HG02840 (cell line): Measurements from ENCODE around the gene SUPT20HL2.
"Not testable (repeated sequence)": the region's sequence is repeated elsewhere in the genome, so short reads cannot be mapped to it uniquely, and the experiment has no call there.

Experiments
- ATAC-seq: cut with Tn5 transposase; IDR thresholded peaks from one replicate; pipeline ENCODE4 v1.9.1; 2021; ENCODE audit warnings: mild to moderate bottlenecking, moderate library complexity, moderate number of reproducible peaks; ENCODE audit not compliant: unreplicated experiment, low FRiP score

The SUPT20HL2 gene

DNA sequence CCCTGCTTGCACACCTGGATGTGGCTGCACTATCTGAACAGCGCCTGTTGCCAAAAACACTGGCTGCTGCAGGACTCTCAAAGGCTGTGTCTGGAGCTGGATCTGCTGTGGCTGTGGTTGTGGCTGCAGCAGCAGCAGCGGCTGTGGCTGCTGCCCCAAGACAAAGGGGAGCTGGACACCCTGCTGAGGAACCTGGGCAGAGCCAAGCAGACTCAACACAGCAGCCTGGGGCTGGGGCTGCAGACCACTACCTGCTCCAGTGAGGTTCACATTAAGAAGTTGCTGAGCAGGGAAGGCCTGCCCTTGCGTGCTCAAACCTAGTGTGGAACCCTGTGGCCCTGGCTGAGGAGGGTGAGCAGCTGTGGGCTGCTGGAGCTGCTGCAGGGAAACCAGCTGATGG is 3.0 kb downstream of the SUPT20HL2 start:
- ATAC-seq, result not testable (repeated sequence)

DNA sequence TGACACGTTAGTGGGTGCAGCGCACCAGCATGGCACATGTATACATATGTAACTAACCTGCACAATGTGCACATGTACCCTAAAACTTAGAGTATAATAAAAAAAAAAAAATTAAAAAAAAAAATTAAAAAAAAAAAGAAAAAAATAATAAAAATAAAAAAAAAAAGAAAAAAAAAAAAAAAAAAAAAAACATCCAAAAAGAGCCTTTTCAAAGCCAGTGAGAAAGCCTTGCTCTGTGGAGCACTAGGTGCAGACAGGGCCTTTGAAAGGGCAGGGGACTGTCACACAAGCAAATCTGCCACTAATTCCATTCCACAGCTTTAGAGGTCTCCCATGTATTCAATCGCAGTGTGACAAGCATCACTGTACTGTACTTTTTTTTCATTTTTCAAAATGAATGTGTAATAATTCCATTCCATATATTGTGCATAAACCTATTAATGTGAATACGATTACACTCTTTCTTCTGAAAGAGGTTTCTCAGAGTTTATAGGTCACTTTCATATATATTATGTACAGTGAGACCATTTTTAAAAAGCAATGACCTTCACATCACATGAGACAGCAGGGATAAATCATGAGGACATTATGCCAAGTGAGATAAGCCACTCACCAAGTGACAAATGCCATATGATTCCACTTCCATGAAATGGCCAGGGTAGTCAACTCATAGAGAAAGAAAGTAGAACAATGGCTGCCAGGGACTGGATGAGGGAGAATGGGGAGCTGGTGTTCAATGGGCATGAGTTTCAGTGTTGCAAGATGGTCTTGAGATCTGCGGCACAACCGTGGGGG is 4.1 kb downstream of the SUPT20HL2 start:
- ATAC-seq, result not testable (repeated sequence)

DNA sequence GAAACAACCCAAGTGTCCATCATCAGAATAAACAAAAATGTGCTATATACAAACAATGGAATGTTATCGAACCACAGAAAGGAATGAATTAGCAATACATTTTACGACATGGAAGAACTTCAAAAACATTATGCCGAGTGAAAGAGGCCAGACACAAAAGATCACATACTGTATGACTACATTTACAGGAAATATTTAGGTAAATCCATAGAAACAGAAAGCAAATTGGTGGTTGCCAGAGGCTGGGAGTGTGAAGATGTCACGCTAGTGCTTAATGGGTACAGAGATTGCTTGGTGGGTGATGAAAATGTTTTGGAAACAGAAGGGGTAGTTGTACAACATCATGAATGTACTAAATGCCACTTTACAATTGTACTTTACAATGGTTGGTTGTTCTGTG is 5.1 kb downstream of the SUPT20HL2 start:
- not testable (repeated sequence) for ATAC-seq

DNA sequence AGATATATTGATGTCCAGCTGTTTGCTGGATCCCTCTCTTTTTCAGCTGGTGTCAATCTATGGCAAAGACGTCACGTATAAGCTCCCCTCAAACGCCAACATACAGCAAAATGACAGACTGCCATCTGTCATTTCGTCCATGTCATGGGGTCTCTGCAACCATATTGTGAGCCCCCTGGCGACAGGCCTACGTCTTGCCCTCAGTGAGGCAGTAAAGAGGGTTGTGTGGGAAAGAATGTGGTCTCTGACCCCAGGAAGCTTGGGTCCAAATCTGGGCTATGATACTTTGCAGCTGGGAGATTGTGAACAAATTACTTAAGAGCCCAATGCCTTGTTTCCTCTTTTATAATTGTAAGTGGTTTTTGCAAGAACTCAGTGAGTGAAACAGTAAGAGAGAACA is 7.4 kb downstream of the SUPT20HL2 start:
- ATAC-seq, result no peak

DNA sequence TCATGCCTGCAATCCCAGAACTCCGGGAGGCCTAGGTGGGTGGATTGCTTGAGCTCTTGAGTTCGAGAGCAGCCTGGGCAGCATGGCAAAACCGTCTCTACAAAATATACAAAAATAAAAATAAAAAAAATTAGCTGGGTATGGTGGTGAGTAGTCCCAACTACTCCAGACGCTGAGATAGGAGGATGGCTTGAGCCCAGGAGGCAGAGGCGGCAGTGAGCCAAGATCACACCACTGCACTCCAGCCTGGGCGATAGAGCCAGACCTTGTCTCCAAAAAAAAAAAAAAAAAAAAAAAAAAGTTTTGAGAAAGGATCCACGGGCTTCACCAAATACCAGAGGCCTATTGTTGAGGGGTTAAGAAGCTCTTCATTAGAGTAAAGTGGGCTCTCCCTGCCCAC is 8.0 kb downstream of the SUPT20HL2 start:
- no peak for ATAC-seq

DNA sequence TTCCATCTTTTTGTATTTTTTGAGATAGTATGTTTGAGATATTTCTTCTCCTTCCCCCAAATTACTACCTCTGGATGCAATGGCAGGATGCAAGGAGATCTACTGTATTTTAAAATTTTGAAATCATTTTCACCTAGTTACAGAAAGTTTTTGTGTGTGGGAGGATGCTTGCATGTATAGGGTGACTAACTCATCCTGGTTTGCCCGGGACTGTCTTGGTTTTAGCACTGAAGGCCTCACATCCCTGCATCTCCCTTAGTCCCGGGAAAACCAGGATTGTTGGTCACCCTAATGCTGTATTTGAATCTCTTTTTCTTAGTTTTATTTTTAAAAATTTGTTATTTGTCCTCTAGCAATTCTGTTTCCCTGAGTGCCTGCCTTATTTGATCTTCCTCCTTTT is 12.1 kb downstream of the SUPT20HL2 start:
- no peak for ATAC-seq

DNA sequence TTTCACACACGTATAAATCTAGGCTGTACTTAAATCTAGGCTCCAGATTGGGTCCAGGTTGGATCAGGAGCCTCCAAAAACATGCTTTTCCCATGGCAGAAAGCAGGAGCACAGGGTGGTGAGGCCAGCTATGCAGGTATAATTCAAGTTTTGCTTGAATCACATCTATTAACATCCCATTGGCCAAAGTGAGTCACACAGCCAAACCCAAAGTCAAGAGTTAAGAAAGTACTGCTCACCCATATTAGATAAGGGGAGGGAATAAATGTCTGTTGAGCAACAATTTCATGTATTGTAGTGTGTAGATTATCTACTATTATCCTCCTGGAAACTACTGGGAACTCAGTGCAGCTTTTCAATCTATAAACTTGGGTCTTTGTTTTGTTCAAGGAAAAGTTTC is 12.8 kb downstream of the SUPT20HL2 start:
- ATAC-seq, result no peak

DNA sequence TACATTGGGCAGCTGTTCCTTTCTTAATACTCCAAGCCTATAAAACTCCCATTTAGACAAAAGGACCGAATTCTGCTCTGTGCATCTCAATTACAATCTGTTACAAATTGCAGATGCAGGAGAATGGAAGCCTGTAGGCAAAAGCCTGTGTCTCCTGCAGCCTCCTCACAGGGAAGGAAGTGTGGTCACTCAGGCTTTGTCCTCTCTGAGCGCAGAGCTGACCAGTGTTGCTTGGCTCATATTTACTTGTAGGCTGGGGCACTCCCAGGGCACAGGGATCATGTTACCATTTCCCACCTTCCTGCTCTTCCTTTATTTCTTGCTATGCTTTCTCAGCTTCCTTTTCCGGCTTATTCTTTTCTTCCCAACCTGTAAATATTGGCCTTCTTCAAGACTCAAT is 15.7 kb downstream of the SUPT20HL2 start:
- no peak for ATAC-seq

DNA sequence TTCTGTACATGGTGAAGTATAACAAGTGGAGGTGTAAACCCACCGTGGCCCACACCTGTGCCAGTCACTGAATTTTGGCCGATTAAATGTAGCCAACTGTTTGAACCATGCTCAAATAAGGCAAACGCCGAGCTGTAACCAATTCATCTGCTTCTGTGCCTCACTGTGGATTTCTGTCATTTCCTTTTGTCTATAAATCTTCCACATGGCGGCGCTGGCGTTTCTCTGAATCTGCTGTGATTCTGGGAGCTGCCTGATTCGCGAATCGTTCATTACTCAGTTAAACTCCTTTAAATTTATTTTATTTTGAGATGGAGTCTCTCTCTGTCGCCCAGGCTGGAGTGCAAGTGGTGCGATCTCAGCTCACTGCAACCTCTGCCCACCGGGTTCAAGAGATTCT is 19.2 kb downstream of the SUPT20HL2 start:
- ATAC-seq, result no peak

DNA sequence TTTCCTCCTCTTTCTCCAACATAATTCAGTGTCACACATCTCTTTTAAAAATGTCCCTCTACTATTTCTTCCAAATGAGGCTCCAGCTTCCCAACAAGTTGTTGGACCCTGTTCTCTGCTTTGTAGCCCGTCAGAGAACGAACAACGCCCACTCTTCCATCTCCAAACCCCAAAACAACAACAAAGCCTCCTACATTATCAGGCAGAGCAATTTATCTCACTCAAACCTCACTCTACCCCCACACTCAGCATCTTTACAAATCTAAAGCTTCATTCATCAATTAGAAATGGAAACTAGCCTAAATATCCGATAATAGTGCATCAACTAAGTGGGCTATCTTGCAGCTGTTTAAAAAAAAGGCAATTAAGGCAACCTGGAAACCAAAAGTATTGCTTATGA is 20.5 kb downstream of the SUPT20HL2 start:
- ATAC-seq, result no peak

DNA sequence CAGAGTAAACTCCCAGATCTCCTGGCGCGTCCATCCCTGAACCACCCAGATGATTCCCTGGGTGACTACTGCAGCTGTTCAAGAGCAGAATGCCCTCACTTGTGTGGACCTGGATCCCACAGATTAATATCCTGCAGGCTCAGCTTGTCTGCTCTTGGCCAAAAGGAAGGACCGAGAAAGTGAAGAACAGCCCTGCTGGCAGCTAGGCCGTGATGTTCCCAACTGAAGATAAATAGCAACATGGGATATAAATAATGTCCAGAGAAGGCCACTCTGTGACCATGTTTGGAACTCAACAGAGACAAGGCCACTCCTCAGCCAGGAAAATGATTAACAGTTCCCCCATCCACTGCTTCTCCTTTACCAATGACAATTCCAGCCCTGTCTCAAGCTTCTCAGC is 21.5 kb downstream of the SUPT20HL2 start:
- ATAC-seq, result no peak

DNA sequence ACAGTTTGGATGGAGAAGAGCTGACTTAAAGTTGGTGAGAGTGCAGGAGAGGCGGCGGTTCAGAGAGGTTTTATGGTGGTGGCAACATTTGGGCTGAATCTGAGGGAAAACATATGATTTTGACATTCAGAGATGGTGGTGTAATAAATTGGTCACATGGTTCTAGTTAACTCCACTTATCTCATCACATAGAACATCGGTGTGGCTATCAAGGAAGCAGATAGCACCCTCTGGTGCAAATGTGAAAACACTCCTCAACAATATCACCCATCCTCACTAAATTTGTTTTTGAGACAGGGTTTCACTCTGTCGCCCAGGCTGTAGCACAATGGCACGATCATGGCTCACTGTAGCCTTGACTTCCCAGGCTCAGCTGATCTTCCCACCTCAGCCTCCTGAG is 28.8 kb downstream of the SUPT20HL2 start:
- no peak for ATAC-seq

DNA sequence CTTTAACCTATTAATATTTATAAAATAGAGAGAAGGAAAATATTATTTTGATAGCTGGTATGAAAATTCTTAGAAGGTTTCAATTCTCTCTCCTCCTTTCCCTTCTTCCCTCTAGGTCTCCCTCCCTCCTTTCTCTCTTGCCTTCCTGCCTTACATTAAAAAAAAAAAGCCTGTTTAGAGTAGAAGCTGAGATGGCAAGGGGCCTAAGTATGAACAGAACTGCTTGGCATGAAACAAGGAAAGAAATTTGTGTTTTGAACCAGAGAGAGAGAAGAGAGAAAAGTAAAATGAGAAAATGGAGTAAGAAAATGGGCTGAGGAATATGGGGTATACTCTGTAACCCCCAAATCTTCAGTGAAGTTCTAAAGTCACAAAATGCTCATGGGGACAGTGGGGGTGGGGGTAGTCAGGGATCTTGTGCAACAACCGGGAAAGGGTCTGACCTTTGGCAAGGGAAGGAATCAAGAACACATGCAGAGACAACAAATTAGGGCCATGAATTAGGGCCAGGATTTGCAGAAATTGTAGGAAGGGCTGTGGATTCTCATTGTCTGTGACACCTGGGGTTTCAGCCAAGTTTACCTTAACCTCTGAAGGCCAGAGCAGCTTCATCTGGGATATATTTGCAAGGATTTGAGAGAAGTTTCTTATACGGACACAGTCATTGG is 30.6 kb downstream of the SUPT20HL2 start:
- ATAC-seq, result no peak

DNA sequence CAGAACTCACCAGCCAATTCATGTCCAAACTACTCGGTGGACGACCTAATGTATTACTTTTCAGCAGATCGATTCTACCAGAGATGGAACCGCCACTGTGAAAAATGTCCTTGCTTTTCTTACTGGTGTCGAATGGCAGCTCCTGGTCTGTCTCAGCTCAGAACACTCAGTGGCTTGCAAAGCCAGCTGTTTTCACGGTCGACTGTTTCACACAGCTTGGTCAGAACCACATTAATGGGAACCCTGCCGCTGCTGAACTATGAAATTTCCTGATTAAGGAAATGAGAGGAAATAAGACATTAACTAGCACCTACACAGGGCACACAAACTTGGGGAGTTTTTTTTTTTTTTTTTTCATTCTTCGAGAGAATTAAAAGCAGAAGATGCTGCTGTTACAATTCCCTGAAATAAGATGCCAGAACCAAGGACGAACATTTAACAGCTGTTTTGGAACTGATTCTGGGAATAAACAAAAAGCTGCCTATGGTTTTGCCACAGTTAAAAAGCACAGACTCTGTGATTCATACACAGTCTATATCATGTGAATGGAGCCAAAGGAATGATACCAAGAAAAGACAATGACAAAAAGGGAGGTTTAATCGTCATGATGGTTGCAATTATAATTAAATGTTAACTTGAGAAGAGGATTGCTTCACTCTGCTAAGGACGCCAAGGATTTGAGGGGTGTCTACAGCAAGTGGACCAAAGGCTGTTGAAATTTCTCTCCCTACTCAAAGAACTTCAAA is 31.3 kb downstream of the SUPT20HL2 start:
- no peak for ATAC-seq

DNA sequence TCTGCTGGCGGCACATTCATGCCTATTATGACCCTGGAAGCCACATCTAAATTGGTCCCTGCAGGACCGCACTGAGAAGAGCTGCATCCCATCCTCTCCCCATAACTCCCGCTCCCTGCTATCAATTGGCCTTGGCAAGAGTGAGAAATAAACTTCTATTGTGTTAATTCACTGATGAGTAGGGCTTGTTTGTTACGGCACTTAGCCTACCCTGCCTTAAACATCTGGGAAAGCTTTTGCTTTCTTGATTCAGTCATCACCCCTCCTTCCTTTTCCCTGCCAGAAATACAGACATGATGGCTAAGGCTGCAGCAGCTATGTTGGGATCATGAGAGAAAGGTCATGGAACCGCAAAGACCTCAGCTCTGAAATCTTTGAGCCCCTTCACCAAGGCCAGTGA is 36.5 kb downstream of the SUPT20HL2 start:
- no peak for ATAC-seq

DNA sequence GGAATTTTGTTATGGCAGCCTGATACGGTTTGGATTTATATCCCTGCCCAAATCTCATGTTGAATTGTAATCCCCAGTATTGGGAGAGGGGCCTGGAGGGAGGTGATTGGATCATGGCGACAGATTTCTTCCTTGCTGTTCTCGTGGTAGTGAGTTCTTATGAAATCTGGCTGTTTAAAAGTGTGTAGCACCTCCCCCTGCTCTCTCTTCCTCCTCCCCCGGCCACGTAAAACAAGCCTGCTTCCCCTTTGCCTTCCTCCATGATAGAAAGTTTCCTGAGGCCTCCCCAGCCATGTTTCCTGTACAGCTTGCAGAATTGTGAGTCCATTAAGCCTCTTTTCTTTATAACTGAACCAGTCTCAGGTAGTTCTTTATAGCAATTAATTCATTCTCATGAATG is 37.9 kb downstream of the SUPT20HL2 start:
- no peak for ATAC-seq

DNA sequence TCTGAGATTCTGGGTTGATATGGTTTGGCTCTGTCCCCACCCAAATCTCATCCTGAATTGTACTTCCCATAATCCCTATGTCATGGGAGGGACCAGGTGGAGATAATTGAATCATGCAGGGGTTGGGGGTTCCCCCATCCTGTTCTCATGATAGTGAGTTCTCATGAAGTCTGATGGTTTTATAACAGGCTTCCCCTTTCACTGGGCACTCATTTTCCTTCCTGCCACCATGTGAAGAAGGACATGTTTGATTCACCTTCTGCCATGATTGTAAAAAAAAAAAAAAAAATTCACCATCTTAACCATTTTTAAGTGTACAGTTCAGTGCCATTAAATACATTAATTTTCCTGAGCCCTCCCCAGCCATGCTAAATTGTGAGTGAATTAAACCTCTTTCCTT is 42.6 kb downstream of the SUPT20HL2 start:
- no peak for ATAC-seq

DNA sequence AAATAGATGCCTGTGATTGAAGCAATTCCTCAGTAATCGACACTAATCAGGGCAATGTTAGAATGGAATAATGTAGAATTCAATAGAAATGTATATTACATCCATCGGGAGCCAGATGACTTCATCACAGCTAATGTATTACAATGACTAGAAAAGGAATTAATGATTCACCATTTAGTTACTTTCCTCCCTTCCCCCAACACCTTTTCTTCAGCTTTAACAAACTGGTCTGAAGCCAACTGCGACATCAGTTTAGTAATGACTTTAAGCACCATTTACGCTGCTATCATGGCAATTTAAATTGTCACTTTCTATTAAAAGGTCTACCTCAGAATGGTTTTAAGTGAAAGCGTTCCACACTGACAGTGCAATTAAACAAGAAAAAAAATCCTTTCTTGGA is 45.1 kb downstream of the SUPT20HL2 start:
- ATAC-seq, result no peak

DNA sequence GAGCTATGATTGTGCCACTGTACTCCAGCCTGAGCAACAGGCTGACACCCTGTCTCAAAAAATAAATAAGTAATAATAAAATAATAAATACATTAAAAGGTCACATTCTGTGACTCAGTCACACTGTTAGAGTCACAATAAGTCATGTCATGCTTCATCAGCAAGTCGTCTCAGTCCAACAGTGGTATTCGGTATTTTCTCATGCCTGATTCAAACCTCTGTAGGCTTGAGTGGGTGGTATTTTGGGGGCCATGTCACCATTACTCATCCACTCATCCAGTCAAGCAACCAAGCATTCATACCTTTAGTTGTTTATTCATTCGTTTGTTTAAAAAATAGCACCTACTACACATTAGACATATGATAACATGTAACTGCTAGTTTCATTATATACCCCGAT is 46.9 kb downstream of the SUPT20HL2 start:
- no peak for ATAC-seq

DNA sequence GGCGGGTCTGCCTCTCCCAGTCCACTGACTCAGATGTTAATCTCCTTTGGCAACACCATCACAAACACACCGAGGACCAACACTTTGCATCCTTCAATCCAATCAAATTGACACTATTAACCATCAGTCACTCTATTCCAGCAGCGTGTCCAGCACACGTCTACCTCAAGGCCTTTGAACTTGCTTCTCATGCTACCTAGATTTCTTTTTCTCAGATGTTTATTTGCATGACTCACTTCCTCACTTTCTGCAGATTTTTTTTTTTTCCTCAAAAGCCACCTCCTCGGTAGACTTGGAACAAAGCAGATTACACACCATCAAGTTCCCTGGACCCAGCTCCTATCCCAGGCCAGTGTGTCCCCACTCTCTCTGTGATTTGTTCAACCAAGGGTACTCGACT is 49.5 kb downstream of the SUPT20HL2 start:
- no peak for ATAC-seq

DNA sequence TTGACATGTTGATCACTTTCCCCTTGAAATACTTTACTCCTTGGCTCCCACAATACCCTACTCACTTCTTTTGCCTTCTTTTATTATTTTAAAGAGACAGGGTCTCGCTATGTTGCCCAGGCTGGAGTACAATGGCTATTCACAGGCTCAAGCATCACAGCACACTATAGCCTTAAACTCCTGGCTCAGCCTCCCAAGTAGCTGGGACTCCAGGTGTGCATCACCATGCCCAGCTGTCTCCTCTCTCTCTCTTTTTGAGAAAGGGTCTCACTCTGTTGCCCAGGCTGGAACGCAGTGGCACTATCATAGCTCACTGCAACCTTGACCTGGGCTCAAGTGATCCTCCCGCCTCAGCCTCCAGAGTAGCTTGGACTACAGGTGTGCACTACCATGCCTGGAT is 51.6 kb downstream of the SUPT20HL2 start:
- ATAC-seq, result no peak
